NCI-H2081 (cell line): Measurements from ENCODE around the gene NAIP.
"Not testable (repeated sequence)": the region's sequence is repeated elsewhere in the genome, so short reads cannot be mapped to it uniquely, and the experiment has no call there.

Source experiments
- DNase-seq, 2 experiments: peaks; one replicate each; lab custom pipeline; 2025; lab: John Stamatoyannopoulos, UW

Gene NAIP

GRCh38 chr5:70925211-70925562, 100.0 kb downstream of the NAIP start:
- DNase-seq: not testable (repeated sequence)
